Fibroblast of mammary gland (primary cell): Measurements from ENCODE around the gene SOAT2.

Experiments used
- DNase-seq: peaks from one replicate; pipeline ENCODE4 v3.0.0-alpha.2; 2010; ENCODE audit warnings: low read depth
- H3K4me3 ChIP-seq: 2 replicates; pipeline ENCODE4 v1.5.1; 2011; ENCODE audit warnings: low read depth, mild to moderate bottlenecking, low read length, moderate library complexity; ENCODE audit not compliant: control insufficient read depth
- TF ChIP-seq, protein P1 (sequence below): conservative IDR thresholded peaks from 2 replicates; pipeline ENCODE4 v1.5.1; 2011; ENCODE audit warnings: low read depth, low read length, inconsistent platforms; ENCODE audit not compliant: control insufficient read depth, insufficient read depth

Gene SOAT2, protein sequence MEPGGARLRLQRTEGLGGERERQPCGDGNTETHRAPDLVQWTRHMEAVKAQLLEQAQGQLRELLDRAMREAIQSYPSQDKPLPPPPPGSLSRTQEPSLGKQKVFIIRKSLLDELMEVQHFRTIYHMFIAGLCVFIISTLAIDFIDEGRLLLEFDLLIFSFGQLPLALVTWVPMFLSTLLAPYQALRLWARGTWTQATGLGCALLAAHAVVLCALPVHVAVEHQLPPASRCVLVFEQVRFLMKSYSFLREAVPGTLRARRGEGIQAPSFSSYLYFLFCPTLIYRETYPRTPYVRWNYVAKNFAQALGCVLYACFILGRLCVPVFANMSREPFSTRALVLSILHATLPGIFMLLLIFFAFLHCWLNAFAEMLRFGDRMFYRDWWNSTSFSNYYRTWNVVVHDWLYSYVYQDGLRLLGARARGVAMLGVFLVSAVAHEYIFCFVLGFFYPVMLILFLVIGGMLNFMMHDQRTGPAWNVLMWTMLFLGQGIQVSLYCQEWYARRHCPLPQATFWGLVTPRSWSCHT

DNA sequence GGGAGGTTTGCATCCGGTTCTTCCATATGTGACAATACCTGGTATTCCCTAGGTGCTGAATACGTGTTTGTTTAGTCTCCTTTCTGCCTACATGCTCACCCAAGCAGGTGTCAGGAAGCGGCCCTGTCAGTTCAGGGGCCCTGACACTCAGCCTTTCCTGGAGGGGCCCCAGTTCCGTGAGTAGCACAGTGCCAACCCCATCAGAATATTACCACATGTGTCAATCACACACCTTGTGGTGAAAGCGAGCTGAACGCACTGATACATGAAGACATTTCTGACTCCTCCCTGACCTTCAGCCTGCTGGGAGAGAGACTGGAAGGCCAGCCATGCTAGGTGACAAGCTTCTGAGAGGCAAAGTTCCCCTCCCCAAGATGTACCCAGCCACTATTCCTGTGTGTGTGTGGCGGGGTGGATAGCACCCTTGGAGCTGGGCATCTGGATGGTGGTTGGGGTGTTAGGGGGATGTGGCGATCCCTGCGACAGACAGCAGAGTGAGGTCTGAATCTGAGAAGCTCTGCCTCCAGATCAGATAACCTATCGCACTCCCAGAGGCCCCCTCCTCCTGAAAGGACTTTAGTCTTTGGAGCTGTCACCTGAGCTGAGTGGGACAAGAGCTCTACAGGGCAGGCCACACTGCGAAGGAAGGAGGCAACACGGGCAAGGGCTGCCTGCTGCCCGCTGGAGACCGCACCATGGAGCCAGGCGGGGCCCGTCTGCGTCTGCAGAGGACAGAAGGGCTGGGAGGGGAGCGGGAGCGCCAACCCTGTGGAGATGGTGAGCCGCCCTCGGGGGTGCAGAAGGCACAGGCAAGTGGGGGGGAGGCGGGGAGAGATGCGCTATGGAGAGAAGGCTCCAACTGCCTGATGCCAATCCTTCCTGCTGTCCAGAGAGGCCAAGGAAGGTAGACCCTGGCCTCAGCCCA lies at the start of gene SOAT2:
Gene SOAT2 (plus strand): TSS at position 604 of the 925 bp plus-strand sequence. CDS start 92 bp downstream, at position 696.
- DNase-seq: no peak
- TF ChIP-seq, protein P1, sequence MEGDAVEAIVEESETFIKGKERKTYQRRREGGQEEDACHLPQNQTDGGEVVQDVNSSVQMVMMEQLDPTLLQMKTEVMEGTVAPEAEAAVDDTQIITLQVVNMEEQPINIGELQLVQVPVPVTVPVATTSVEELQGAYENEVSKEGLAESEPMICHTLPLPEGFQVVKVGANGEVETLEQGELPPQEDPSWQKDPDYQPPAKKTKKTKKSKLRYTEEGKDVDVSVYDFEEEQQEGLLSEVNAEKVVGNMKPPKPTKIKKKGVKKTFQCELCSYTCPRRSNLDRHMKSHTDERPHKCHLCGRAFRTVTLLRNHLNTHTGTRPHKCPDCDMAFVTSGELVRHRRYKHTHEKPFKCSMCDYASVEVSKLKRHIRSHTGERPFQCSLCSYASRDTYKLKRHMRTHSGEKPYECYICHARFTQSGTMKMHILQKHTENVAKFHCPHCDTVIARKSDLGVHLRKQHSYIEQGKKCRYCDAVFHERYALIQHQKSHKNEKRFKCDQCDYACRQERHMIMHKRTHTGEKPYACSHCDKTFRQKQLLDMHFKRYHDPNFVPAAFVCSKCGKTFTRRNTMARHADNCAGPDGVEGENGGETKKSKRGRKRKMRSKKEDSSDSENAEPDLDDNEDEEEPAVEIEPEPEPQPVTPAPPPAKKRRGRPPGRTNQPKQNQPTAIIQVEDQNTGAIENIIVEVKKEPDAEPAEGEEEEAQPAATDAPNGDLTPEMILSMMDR: no peak
- no peak within 1 kb of the TSS for H3K4me3 ChIP-seq

DNA sequence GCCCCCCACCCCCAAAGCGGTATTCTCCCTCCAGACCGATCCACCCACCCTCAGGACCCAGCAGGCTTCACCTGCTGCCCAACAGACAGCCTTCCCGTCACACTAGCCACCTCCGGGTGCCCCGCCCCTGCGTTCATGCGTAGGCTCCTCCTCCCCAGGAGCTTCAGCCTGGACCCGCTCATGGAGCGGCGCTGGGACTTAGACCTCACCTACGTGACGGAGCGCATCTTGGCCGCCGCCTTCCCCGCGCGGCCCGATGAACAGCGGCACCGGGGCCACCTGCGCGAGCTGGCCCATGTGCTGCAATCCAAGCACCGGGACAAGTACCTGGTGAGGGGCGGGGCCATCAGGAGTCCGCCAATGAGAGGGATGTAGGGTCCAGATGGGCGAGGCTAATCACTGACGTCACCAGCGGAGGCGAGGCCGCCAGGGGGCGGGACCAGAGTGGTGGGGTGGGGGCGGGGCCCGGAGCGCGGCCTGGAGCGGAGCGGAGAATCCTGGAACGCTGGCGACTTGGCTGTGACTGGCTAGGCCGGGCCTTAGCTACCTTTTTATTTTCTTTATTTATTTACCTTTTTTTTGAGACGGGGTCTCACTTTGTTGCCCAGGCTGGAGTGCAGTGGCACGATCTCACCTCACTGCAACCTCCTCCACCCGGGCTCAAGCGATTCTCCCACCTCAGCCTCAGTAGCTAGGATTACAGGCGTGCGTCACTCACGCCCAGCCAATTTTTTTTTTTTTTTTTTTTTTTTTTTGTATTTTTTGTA lies 49.0 kb upstream of the SOAT2 start:
- TF ChIP-seq, protein P1: no peak
- peak; percentile 85 for DNase-seq
- peak overlapping the region; percentile 36 for H3K4me3 ChIP-seq

DNA sequence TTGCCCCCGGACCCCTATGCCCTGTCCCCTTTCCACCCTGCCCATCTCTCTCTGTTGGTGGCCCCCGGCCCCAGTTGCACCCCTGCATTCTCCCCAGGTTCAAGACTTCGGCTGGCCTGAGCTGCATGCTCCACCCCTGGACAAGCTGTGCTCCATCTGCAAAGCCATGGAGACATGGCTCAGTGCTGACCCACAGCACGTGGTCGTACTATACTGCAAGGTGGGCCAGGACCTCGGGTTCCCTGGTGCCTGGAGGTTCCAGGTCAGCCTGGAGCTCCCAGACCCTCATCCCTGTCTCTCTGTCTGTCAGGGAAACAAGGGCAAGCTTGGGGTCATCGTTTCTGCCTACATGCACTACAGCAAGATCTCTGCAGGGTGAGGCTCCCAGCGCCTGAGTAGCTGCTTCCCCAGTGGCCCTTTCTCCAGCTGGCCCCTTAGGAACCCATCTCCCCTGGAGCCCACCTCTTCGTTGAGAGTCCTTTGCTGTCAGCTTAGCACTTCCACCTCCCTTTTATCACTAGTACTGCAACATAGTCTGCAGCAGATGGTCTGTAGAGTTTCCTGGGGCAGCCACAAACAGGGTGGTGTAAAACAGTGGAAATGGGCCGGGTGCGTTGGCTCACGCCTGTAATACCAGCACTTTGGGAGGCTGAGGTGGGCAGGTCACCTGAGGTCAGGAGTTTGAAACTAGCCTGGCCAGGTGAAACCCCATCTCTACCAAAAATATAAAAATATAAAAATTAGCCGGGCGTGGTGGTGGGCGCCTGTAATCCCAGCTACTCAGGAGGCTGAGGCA lies 47.6 kb upstream of the SOAT2 start:
- no peak overlapping the region for H3K4me3 ChIP-seq
- DNase-seq: no peak
- TF ChIP-seq, protein P1: no peak

DNA sequence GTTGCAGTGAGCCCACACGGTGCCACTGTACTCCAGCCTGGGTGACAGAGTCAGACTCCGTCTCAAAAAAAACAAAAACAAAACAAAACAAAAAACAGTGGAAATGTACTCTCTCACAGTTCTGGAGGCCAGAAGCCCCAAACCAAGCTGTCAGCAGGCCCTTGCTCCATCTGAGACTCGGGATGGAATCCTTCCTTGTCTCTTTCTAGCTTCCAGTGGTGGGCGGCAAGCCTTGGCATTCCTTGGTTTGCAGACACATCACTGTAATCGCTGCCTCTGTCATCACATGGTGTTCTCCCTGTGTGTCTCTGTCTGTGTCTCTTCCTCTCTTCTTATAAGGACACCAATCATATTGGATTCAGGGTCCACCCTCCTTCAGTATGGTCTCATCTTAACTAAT lies 47.0 kb upstream of the SOAT2 start:
- H3K4me3 ChIP-seq: no peak overlapping the region
- TF ChIP-seq, protein P1: no peak
- DNase-seq: no peak

DNA sequence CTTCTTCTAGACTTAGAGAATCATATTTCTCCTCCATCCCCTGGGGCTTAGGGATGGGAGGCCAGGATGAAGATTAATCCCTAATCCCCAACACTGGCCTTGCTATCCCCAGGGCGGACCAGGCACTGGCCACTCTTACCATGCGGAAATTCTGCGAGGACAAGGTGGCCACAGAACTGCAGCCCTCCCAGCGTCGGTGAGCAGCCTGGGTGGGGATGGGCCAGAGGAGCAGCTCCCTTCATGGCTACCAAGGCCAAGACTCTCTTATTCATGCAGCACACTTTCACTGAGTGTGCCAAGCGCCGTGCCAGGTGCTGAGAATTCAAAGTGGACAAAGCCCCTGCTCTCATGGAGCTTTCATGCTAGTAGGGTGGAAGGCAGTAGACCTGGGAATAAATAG lies 46.4 kb upstream of the SOAT2 start:
- TF ChIP-seq, protein P1: no peak
- H3K4me3 ChIP-seq: no peak overlapping the region
- DNase-seq: no peak
